ENCODE measurements around the gene TRAF2. TPM values are rescaled to one million over a fixed set of nuclear protein-coding genes. Genes with fewer than 3 reads are reported as not detected.
A peak's percentile ranks its signal among the peaks of the same experiment; 100 is the strongest.

The TRAF2 gene
- total RNA-seq, 2 experiments from 2014 or later: 43.6 to 45.7 TPM

DNA sequence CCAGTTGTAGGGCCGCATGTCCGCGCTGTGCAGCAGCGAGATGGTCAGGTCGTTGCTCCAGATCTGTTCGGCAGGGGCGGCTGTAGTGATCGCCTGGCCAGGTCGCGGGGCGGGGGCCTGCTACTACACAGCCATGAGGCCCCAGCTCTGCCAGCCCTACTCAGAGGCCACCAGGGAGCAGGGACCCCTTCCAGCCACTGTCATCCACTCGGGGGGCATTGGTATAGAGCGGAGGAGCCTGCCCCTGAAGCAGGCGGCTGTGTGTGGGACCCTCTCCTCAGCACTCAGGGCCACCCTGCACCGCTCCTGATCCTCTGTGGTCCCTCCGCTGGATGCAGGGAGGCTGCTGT is 56.5 kb downstream of the TRAF2 start:
- CTCF ChIA-PET: interaction anchor here (7.2 kb wide), 1 partner anchor 90 kb away, joined by 149 read pairs; the partner anchor contains the start of gene FUT7
- POLR2A ChIA-PET: interaction anchor here (0.7 to 2.0 kb wide), 3 partner anchors 41 to 172 kb away, joined by 3 to 11 read pairs (median 8); partner anchors contain the start of gene DPP7
- Mint-ChIP-seq H3K36me3 (ENCODE audit: low read depth) (peaks cover 30% of the 10 kb centered on the region), H3K4me3 (peak overlapping the region; percentile 67), H3K4me1 (peaks cover 18% of the 10 kb centered on the region), H3K27ac (peak overlapping the region; percentile 52), H3K27me3 (no peaks in the 10 kb centered on the region), H3K9me3 (no peaks in the 10 kb centered on the region)
- no peak for DNase-seq

DNA sequence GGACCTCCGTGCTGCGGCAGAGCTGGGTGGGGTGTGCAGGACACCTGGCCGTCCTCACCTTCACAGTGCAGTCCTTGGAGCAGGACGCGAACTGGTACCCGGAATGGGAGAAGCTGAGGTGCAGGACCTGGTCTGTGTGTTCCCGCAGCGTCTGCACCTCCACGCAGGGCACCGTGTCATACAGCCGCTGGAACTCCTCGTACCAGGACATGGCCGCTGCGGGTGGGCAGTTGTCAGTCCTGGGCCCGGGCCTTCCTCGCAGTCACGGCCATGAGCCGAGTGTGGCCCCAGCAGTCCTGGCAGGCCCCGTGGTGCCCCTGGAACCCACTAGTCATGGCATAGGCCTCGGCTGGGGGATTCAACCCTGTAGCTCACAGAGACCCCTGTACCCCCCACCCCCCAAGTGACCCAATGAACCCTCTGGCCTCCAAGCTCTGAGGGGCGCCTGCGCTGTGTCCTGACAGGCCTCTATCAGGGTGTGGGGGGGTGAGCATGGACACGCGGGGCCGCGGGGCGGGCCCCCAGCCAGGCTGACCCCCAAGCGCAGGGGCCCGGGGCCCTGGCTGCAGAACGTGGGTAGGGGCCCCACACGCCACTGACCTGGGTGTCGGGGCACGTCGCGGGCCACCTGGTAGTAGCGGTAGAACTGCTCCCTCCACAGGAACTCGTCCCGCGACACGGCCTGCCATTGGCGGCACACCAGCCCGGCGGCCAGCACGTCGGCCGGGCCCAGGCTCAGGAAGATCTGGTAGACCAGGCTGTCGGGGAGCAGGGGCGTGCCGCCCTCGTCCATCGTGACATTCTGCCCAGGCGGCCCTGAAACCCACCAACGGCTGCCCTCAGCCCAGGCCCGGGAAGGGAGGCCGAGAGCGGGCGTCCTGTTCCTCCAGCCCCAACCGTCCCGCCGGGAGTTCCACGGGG is 57.2 kb downstream of the TRAF2 start:
- peaks cover 22% of the 10 kb centered on the region for H3K4me1 Mint-ChIP-seq
- H3K4me3 Mint-ChIP-seq: peak overlapping the region; percentile 80
- ChIA-PET POLR2A (interaction anchor here (0.7 to 2.0 kb wide), 13 partner anchors 21 to 171 kb away, joined by 3 to 11 read pairs (median 4); partner anchors contain the start of genes AJM1, DPP7, PAXX and RABL6), CTCF (interaction anchor here (0.5 to 7.2 kb wide), 3 partner anchors 31 to 90 kb away, joined by 3 to 149 read pairs (median 3); partner anchors contain the start of gene FUT7)
- H3K36me3 Mint-ChIP-seq (ENCODE audit: low read depth): peaks cover 30% of the 10 kb centered on the region
- H3K9me3 Mint-ChIP-seq: no peaks in the 10 kb centered on the region
- peak overlapping the region; percentile 74 for H3K27ac Mint-ChIP-seq
- H3K27me3 Mint-ChIP-seq: no peaks in the 10 kb centered on the region
- DNase-seq: peak; percentile 57

DNA sequence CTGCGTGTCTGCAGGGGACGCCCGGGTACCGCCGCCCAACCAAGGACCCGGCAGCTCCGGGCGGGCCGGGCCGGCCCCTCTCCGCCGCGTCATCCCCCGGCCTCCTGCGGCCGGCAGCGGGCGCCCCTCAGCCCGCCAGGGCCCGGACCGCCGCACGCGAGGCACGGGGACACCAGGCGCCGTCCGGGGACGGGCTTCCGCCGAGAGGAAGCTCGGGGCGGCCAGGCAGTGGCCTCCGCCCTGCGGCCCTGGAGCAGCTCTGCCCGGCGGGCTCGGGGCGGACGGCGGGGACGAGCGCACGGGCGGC is 57.8 kb downstream of the TRAF2 start:
- Mint-ChIP-seq H3K9me3 (no peaks in the 10 kb centered on the region), H3K27me3 (no peaks in the 10 kb centered on the region), H3K36me3 (ENCODE audit: low read depth) (peaks cover 27% of the 10 kb centered on the region), H3K4me1 (peaks cover 25% of the 10 kb centered on the region), H3K27ac (peak overlapping the region; percentile 74), H3K4me3 (peak overlapping the region; percentile 80)
- CTCF ChIA-PET: interaction anchor here (0.6 to 7.2 kb wide), 3 partner anchors 55 to 123 kb away, joined by 3 to 149 read pairs (median 6); partner anchors contain the start of gene FUT7
- DNase-seq: no peak
- POLR2A ChIA-PET: interaction anchor here (0.8 to 2.0 kb wide), 13 partner anchors 21 to 136 kb away, joined by 3 to 11 read pairs (median 4); partner anchors contain the start of genes AJM1, PAXX and RABL6

DNA sequence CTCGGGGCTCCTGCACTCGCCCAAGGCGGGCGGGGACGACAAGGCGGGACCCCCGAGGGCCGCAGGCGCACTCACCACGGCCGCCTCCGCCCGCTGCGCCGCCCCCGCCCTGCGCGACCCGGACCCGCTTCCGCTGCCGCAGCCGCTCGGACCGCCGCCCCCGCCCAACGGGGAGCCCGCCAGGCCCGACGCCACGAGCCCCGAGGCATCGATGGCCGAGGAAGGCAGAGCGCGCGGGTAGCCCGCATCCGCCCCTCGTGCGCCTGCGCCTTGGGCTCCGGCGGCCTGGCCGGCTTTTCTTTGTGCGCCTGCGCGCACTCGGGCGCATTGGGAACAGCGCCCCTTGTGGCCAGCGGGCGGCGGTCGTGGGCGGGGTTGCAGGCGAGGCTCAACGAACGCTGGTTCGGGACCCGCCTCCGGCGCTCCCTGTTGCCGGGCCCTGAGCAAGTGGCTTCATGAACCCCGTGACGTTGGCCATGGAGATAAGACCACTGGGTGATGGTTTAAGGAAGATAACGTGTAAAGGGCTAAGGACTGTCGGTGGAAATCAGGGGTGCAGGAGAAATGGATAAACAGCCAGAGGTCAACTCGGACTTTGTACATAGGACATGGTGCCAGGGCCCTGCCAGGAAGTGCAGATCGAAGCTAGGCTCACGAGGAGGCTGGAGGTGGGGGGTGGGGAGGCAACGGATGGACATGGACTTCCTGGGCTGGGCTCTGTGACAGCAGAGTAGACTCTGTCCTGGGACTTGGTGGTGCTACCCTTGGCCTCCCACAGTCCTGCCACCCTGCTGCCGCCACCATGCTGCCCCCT is 58.4 kb downstream of the TRAF2 start, which contains the start of the genes C8G and FBXW5:
C8G (plus strand) TSS at position 725 of the 814 bp plus-strand sequence; CDS start at position 803, 78 bp downstream.
FBXW5 (minus strand) TSS at position 220 of the 814 bp plus-strand sequence. CDS start 655 bp downstream, outside the sequence.
- H3K27ac Mint-ChIP-seq: peak within 1 kb of the TSS; percentile 77
- DNase-seq: peak; percentile 96
- H3K9me3 Mint-ChIP-seq: no peaks in the 10 kb centered on the region
- H3K4me3 Mint-ChIP-seq: peak within 1 kb of the TSS; percentile 80
- CTCF ChIA-PET: interaction anchor here (0.6 to 7.2 kb wide), 3 partner anchors 54 to 123 kb away, joined by 3 to 149 read pairs (median 6); partner anchors contain the start of gene FUT7
- H3K27me3 Mint-ChIP-seq: no peaks in the 10 kb centered on the region
- peaks cover 25% of the 10 kb centered on the region for H3K4me1 Mint-ChIP-seq
- H3K36me3 Mint-ChIP-seq (ENCODE audit: low read depth): peaks cover 22% of the 10 kb centered on the region
- POLR2A ChIA-PET: interaction anchor here (0.8 to 3.9 kb wide), 14 partner anchors 15 to 137 kb away, joined by 3 to 19 read pairs (median 4); partner anchors contain the start of genes AJM1, PAXX and RABL6

DNA sequence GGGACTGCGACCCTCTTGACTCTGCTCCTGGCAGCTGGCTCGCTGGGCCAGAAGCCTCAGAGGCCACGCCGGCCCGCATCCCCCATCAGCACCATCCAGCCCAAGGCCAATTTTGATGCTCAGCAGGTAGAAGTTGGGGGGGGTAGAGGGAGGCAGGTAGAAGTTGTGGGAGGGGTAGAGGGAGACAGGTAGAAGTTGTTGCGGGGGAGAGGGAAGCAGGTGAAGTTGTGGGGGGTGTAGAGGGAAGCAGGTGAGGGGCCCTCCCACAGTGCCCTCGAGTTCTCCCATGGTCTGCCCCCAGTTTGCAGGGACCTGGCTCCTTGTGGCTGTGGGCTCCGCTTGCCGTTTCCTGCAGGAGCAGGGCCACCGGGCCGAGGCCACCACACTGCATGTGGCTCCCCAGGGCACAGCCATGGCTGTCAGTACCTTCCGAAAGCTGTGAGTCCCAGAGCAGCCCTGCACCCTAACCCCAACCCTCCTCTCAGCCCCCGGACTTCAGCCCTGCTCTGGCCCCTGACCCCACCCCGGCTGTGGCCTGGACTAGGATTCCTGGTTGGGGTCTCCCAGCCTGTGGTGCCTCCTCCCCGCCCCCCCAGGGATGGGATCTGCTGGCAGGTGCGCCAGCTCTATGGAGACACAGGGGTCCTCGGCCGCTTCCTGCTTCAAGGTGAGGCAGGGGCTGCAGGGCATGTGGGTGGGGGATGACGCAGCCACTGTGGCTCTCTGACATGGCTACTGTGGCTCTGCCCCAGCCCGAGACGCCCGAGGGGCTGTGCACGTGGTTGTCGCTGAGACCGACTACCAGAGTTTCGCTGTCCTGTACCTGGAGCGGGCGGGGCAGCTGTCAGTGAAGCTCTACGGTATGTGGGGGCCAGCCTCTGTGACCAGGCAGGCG is 59.3 kb downstream of the TRAF2 start:
- POLR2A ChIA-PET: interaction anchor here (0.6 to 3.9 kb wide), 4 partner anchors 14 to 102 kb away, joined by 3 to 19 read pairs (median 4); no protein-coding TSS in a partner anchor
- no peak overlapping the region for H3K27ac Mint-ChIP-seq
- no peaks in the 10 kb centered on the region for H3K27me3 Mint-ChIP-seq
- H3K4me1 Mint-ChIP-seq: peaks cover 26% of the 10 kb centered on the region
- H3K4me3 Mint-ChIP-seq: peak overlapping the region; percentile 48
- CTCF ChIA-PET: interaction anchor here (1.0 to 7.2 kb wide), 3 partner anchors 15 to 88 kb away, joined by 3 to 149 read pairs (median 3); partner anchors contain the start of genes FUT7 and PAXX
- peaks cover 21% of the 10 kb centered on the region for H3K36me3 Mint-ChIP-seq (ENCODE audit: low read depth)
- no peak for DNase-seq
- no peaks in the 10 kb centered on the region for H3K9me3 Mint-ChIP-seq

DNA sequence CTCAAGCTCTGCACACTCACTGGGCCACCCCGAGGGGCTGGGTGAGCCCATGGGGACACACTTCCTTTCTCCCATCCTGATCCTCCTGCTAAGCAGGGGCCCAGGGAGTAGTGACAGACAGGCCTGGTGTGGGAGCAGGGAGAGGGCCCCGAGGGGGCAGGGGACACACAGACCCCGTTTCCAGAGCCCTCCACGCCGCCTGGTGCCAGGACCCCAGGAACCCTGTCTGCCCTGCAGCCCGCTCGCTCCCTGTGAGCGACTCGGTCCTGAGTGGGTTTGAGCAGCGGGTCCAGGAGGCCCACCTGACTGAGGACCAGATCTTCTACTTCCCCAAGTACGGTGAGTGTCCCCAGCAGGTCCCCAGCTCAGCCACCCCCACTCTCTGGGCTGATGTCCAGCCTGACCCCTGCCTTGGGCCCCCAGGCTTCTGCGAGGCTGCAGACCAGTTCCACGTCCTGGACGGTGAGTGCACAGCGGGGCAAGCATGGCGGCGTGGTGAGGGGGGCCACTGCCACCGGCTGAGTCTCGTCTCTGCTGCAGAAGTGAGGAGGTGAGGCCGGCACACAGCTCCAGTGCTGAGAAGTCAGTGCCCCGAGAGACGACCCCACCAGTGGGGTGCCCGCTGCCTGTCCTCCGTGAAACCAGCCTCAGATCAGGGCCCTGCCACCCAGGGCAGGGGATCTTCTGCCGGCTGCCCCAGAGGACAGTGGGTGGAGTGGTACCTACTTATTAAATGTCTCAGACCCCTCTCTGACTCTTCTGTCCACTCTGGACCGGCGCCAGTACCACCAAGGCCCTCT is 60.1 kb downstream of the TRAF2 start:
- H3K27ac Mint-ChIP-seq: no peak overlapping the region
- peaks cover 26% of the 10 kb centered on the region for H3K4me1 Mint-ChIP-seq
- ChIA-PET POLR2A (interaction anchor here (0.6 to 3.9 kb wide), 3 partner anchors 14 to 103 kb away, joined by 3 to 19 read pairs (median 4); no protein-coding TSS in a partner anchor), CTCF (interaction anchor here (0.7 to 7.2 kb wide), 5 partner anchors 9 to 87 kb away, joined by 3 to 149 read pairs (median 3); partner anchors contain the start of genes FUT7 and PAXX)
- peaks cover 14% of the 10 kb centered on the region for H3K36me3 Mint-ChIP-seq (ENCODE audit: low read depth)
- no peak for DNase-seq
- H3K9me3 Mint-ChIP-seq: no peaks in the 10 kb centered on the region
- no peaks in the 10 kb centered on the region for H3K27me3 Mint-ChIP-seq
- no peak overlapping the region for H3K4me3 Mint-ChIP-seq

DNA sequence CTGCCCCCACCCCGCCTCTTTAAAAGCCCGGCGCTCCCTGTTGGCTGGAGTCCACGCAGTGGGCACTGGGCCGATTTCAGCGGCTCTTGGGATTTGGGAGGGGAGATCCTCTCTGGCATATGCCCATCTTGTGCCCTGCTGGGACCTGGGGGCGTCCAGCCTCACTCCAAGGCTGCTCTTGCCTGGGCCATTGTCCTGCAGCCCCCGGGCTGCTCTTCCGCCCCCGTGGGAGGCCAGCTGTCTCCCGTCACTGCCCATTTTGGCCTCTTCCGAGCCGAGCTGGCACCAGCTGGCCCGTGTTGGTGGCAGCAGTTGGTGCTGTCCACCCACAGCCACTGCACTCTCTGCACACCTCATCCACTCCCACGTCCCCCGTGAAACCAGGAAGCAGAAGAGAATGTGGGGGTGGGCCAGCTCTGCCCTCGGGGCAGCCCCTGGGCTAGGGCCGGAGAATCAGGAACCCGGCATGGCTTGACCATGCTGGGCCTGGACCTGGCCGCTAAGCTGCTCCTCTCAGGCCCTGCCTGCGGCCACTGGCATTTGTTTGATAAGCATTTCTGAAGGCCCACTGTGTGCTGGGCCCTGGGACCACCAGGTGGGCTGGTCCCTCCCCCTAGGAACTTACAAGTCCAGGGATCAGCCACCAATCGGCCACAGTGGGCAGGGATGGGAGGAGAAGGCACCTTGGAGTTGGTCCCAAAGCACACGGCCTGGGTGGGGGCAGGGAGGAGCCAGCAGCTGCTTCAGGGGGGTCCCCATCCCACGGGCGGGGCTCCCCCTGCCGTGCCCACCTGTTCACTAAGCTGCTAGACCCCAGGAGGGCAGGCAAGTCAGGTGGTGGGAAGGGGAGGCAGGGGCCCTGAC is 60.9 kb downstream of the TRAF2 start:
- no peaks in the 10 kb centered on the region for H3K9me3 Mint-ChIP-seq
- H3K27ac Mint-ChIP-seq: no peak overlapping the region
- peaks cover 24% of the 10 kb centered on the region for H3K4me1 Mint-ChIP-seq
- ChIA-PET POLR2A (interaction anchor here (0.9 to 3.9 kb wide), 6 partner anchors 13 to 82 kb away, joined by 3 to 19 read pairs (median 7); partner anchors contain the start of gene PAXX), CTCF (interaction anchor here (0.7 to 7.2 kb wide), 18 partner anchors 10 to 159 kb away, joined by 3 to 149 read pairs (median 5); partner anchors contain the start of genes AJM1, FUT7, PAXX and RABL6)
- H3K4me3 Mint-ChIP-seq: peak overlapping the region; percentile 32
- H3K27me3 Mint-ChIP-seq: no peaks in the 10 kb centered on the region
- peaks cover 7% of the 10 kb centered on the region for H3K36me3 Mint-ChIP-seq (ENCODE audit: low read depth)
- no peak for DNase-seq

DNA sequence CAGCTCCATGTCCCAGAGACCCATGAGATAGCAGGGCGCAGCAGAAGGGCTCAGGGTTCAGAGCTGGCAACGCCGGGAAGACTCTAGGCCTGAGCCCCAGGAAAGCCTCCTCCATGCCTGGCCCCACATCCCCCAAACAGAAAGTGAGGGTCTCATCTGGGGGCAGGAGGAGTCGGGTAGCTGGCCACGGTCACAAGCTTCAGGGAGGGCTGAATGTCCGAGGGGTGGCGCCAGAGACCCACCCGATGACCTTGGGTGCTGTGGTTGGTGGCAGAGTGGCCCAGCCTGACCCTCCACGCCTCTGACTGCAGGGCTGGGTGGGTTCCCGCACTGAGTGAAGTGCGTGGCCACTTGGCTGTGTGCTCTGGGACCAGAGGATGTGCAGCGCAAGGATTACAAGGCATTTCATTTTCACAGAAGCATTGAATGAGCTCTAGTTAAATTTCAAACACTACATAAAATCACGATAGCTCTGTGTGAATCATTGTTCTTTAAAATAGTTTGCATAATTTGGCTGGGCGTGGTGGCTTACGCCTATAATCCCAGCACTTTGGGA is 61.7 kb downstream of the TRAF2 start:
- H3K4me1 Mint-ChIP-seq: peaks cover 18% of the 10 kb centered on the region
- H3K36me3 Mint-ChIP-seq (ENCODE audit: low read depth): no peaks in the 10 kb centered on the region
- POLR2A ChIA-PET: interaction anchor here (0.8 to 3.9 kb wide), 8 partner anchors 12 to 122 kb away, joined by 3 to 19 read pairs (median 7); partner anchors contain the start of genes PAXX and SAPCD2
- no peaks in the 10 kb centered on the region for H3K27me3 Mint-ChIP-seq
- H3K4me3 Mint-ChIP-seq: peak overlapping the region; percentile 81
- no peaks in the 10 kb centered on the region for H3K9me3 Mint-ChIP-seq
- CTCF ChIA-PET: interaction anchor here (0.6 to 7.2 kb wide), 22 partner anchors 12 to 160 kb away, joined by 3 to 149 read pairs (median 5); partner anchors contain the start of genes AJM1, CLIC3, FUT7 and PAXX
- DNase-seq: no peak
- H3K27ac Mint-ChIP-seq: no peak overlapping the region

DNA sequence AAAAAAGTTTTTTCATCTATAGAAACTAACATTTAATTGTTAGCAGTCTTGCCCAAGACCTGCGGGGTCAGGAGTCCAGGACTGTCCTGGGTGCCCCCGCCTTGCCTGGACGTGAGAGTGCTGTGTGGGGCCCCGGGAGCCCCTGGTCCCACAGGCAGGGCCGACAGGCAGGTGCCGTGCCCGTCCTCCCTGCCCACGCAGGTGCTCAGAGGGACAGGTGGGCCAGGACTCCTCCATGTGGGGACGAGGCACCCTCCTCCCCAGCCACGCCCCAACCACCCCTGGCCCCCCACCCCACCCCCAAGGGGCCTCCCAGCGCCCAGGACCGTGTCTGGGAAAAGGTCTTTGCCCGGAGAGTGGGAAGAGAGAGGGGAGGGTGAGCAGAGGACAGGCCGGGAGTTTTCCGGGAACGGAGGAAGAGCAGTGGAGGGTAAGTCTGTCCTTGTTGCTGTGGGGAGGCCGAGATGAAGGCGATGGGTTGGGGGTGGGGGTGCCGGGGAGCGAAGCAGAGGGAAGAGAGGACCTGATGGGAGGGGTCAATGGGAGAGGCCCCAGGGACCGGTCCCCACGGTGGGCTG is 63.0 kb downstream of the TRAF2 start:
- Mint-ChIP-seq H3K36me3 (ENCODE audit: low read depth) (no peaks in the 10 kb centered on the region), H3K4me3 (peak overlapping the region; percentile 81), H3K27ac (peak overlapping the region; percentile 79), H3K9me3 (no peaks in the 10 kb centered on the region), H3K4me1 (peaks cover 16% of the 10 kb centered on the region), H3K27me3 (no peaks in the 10 kb centered on the region)
- ChIA-PET CTCF (interaction anchor here (1.0 to 7.2 kb wide), 4 partner anchors 43 to 107 kb away, joined by 3 to 149 read pairs (median 6); partner anchors contain the start of genes AJM1, CLIC3, FUT7 and PAXX), POLR2A (interaction anchor here (1.2 to 3.1 kb wide), 3 partner anchors 25 to 47 kb away, joined by 3 to 10 read pairs (median 8); partner anchors contain the start of gene PAXX)
- DNase-seq: no peak
